Panc1 (cell line): ENCODE measurements around the gene ZNF609. TPM values are rescaled to one million over a fixed set of nuclear protein-coding genes. Genes with fewer than 3 reads are reported as not detected.

ENCODE experiments used
- ATAC-seq: fragments of 200-7000 bp; cut with Tn5 transposase; 2 replicates; pipeline ENCODE4 v1.9.1; 2020; ENCODE audit warnings: mild to moderate bottlenecking, moderate library complexity
- BruUV-seq: library from RNA; stranded (reverse); fragments of 400-500 nt; replicated peaks from 2 replicates; lab custom pipeline; 2021; lab: Mats Ljungman, UMichigan
- CTCF ChIA-PET: fragments of 300-600 bp; sonication (Branson Sonifier 250); formaldehyde crosslinking; loops from one replicate; lab custom pipeline; 2022; ENCODE audit warnings: antibody characterized with exemption; lab: Charles Lee
- POLR2A ChIA-PET: fragments of 300-600 bp; sonication (Branson Sonifier 250); formaldehyde crosslinking; loops from one replicate; lab custom pipeline; 2022; ENCODE audit warnings: antibody characterized with exemption; lab: Charles Lee
- DNase-seq: peaks from one replicate; pipeline ENCODE4 v3.0.0-alpha.2; 2010; ENCODE audit warnings: low read depth, low spot score
- H3K27ac ChIP-seq: 2 replicates; pipeline ENCODE4 v1.5.1; 2011; ENCODE audit warnings: mild to moderate bottlenecking, low read length, inconsistent platforms
- H3K27me3 ChIP-seq: fragments of 200-500 bp; sonication (Bioruptor generic); 2 replicates; pipeline ENCODE4 v1.6.0; 2014; ENCODE audit warnings: low read length, inconsistent platforms; ENCODE audit not compliant: control insufficient read depth, insufficient read depth
- H3K36me3 ChIP-seq: fragments of 200-500 bp; sonication (Bioruptor generic); 2 replicates; pipeline ENCODE4 v1.5.1; 2014; ENCODE audit warnings: inconsistent platforms, mild to moderate bottlenecking, low read length, moderate library complexity; ENCODE audit not compliant: control insufficient read depth, insufficient read depth
- H3K4me1 ChIP-seq: 2 replicates; pipeline ENCODE4 v1.5.1; 2011; ENCODE audit warnings: inconsistent platforms, mild to moderate bottlenecking, low read length, moderate library complexity; ENCODE audit not compliant: control insufficient read depth, insufficient read depth
- H3K4me3 ChIP-seq, 2 experiments: 2 replicates each; pipeline ENCODE4 v1.5.1; 2011 to 2012; ENCODE audit warnings: low read depth in 2 of 2, low read length in 2 of 2, mild to moderate bottlenecking in 2 of 2, inconsistent platforms in 1 of 2, moderate library complexity in 1 of 2
- H3K9me3 ChIP-seq: fragments of 200-500 bp; sonication (Bioruptor generic); 2 replicates; pipeline ENCODE4 v1.5.1; 2014; ENCODE audit warnings: low read depth, mild to moderate bottlenecking, inconsistent platforms, low read length, moderate library complexity; ENCODE audit not compliant: control insufficient read depth, insufficient read depth
- CTCF ChIP-seq: fragments of 450-650 bp; IDR thresholded peaks from 2 replicates; pipeline ENCODE4 v1.5.1; 2017; ENCODE audit warnings: mild to moderate bottlenecking
- POLR2AphosphoS5 ChIP-seq: IDR thresholded peaks from 2 replicates; pipeline ENCODE4 v1.6.1; 2012; ENCODE audit warnings: mild to moderate bottlenecking, low read depth, low read length, moderate library complexity
- REST ChIP-seq, 2 experiments: IDR thresholded peaks; 2 replicates each; pipeline ENCODE4 v1.6.1; 2011 to 2012; ENCODE audit warnings: low read depth in 2 of 2, control low read depth in 1 of 2, low read length in 1 of 2, mild to moderate bottlenecking in 1 of 2, moderate library complexity in 1 of 2; ENCODE audit not compliant: insufficient read depth in 1 of 2
- SIN3A ChIP-seq: IDR thresholded peaks from 2 replicates; pipeline ENCODE4 v1.6.1; 2012; ENCODE audit warnings: low read depth, mild to moderate bottlenecking, low read length, moderate library complexity, borderline replicate concordance; ENCODE audit not compliant: insufficient read depth
- TCF7L2 ChIP-seq: IDR thresholded peaks from 2 replicates; pipeline ENCODE4 v1.6.1; 2011; ENCODE audit warnings: mild to moderate bottlenecking, low read depth, low read length, inconsistent platforms
- in situ Hi-C: cut with HindIII; loops from 2 replicates; pipeline ENCODE4 v1.10.0; 2016; ENCODE audit warnings: low sequenced_read_pairs, low pct_unique_long_range_greater_than_20kb
- intact Hi-C: fragments of 100-400 bp; cut with micrococcal nuclease; formaldehyde crosslinking; loops from one replicate; pipeline ENCODE4 v1.10.0; 2022; ENCODE audit not compliant: unreplicated experiment
- total RNA-seq: library from RNA; stranded (reverse); gene quantifications from one replicate; pipeline ENCODE4 v1.2.1, GENCODE V29; 2021; ENCODE audit not compliant: unreplicated experiment

Gene ZNF609
- total RNA-seq, 1 experiment from 2014 or later = 47.2 TPM

GRCh38 chr15:64560998-64561397 lies 100.6 kb downstream of the ZNF609 start:
- TSS peak; percentile 16 for BruUV-seq
- H3K4me3 ChIP-seq = no peak overlapping the region
- TF ChIP-seq TCF7L2 (no peak), POLR2AphosphoS5 (no peak), CTCF (no peak), REST (IDR thresholded peaks at IDR 0.05; ENCODE audit: insufficient read depth in 1 of 2, low read depth in 2 of 2, low read length in 1 of 2) (no peak), SIN3A (no peak)
- CTCF ChIA-PET = no interaction called here
- no peak for DNase-seq
- no peak for ATAC-seq
- in situ Hi-C loops = no loop called here
- POLR2A ChIA-PET = no interaction called here
- H3K27ac ChIP-seq = no peak overlapping the region
- H3K4me1 ChIP-seq = no peaks in the 10 kb centered on the region
- no peaks in the 10 kb centered on the region for H3K9me3 ChIP-seq
- no peaks in the 10 kb centered on the region for H3K36me3 ChIP-seq
- no peaks in the 10 kb centered on the region for H3K27me3 ChIP-seq
- intact Hi-C loops = no loop called here

- Histone ChIP-seq H3K36me3 (no peaks in the 10 kb centered on the region), H3K27me3 (no peaks in the 10 kb centered on the region), H3K4me1 (peaks cover 4% of the 10 kb centered on the region; the same call in 1 of the 2 replicates), H3K9me3 (no peaks in the 10 kb centered on the region), H3K27ac (no peak overlapping the region), H3K4me3 (no peak overlapping the region)
- BruUV-seq = TSS peak; percentile 22
- POLR2A ChIA-PET = no interaction called here
- intact Hi-C loops = no loop called here
- in situ Hi-C loops = no loop called here
- ATAC-seq (no peak), DNase-seq (no peak)
- TF ChIP-seq CTCF (no peak), REST (IDR thresholded peaks at IDR 0.05; ENCODE audit: insufficient read depth in 1 of 2, low read depth in 2 of 2, low read length in 1 of 2) (no peak), SIN3A (no peak), POLR2AphosphoS5 (no peak), TCF7L2 (no peak)
- CTCF ChIA-PET = no interaction called here
Measured at GRCh38 chr15:64562003-64562640, 101.7 kb downstream of the ZNF609 start.
